ENCODE measurements around the gene MUC5AC.
"Not testable (repeated sequence)": the region's sequence is repeated elsewhere in the genome, so short reads cannot be mapped to it uniquely, and the experiment has no call there.

The MUC5AC gene

GRCh38 chr11:1150769-1151365 is 6.9 kb upstream of the MUC5AC start:
- no peaks in the 10 kb centered on the region for H3K79me2 ChIP-seq (ENCODE audit: control insufficient read depth, insufficient read depth, low read length, unreplicated experiment)
- H2AFZ ChIP-seq (ENCODE audit: low read length, unreplicated experiment): no peak overlapping the region
- H3K27ac ChIP-seq (ENCODE audit: low read depth, low read length): peak overlapping the region; percentile 55
- no peaks in the 10 kb centered on the region for H3K36me3 ChIP-seq (ENCODE audit: insufficient read depth, low read length)
- H3K4me1 ChIP-seq (ENCODE audit: control insufficient read depth, insufficient read depth, low read length, unreplicated experiment): peaks cover 29% of the 10 kb centered on the region
- peak overlapping the region; percentile 31 for H3K4me3 ChIP-seq (ENCODE audit: low read depth, low read length)
- H3K27me3 ChIP-seq (ENCODE audit: insufficient read depth, low read length): no peaks in the 10 kb centered on the region

GRCh38 chr11:1151366-1152315 is 6.1 kb upstream of the MUC5AC start:
- Histone ChIP-seq H2AFZ (ENCODE audit: low read length, unreplicated experiment) (no peak overlapping the region), H3K27me3 (ENCODE audit: insufficient read depth, low read length) (no peaks in the 10 kb centered on the region), H3K4me1 (ENCODE audit: control insufficient read depth, insufficient read depth, low read length, unreplicated experiment) (peaks cover 29% of the 10 kb centered on the region), H3K36me3 (ENCODE audit: insufficient read depth, low read length) (no peaks in the 10 kb centered on the region), H3K79me2 (ENCODE audit: control insufficient read depth, insufficient read depth, low read length, unreplicated experiment) (no peaks in the 10 kb centered on the region), H3K27ac (ENCODE audit: low read depth, low read length) (peak overlapping the region; percentile 55), H3K4me3 (ENCODE audit: low read depth, low read length) (no peak overlapping the region)

- no peaks in the 10 kb centered on the region for H3K27me3 ChIP-seq (ENCODE audit: insufficient read depth, low read length)
- H3K79me2 ChIP-seq (ENCODE audit: control insufficient read depth, insufficient read depth, low read length, unreplicated experiment): no peaks in the 10 kb centered on the region
- no peak overlapping the region for H3K27ac ChIP-seq (ENCODE audit: low read depth, low read length)
- no peak overlapping the region for H3K4me3 ChIP-seq (ENCODE audit: low read depth, low read length)
- H3K4me1 ChIP-seq (ENCODE audit: control insufficient read depth, insufficient read depth, low read length, unreplicated experiment): peaks cover 29% of the 10 kb centered on the region
- H3K36me3 ChIP-seq (ENCODE audit: insufficient read depth, low read length): no peaks in the 10 kb centered on the region
- H2AFZ ChIP-seq (ENCODE audit: low read length, unreplicated experiment): no peak overlapping the region
Measured at GRCh38 chr11:1152316-1153104, 5.2 kb upstream of the MUC5AC start.

DNA sequence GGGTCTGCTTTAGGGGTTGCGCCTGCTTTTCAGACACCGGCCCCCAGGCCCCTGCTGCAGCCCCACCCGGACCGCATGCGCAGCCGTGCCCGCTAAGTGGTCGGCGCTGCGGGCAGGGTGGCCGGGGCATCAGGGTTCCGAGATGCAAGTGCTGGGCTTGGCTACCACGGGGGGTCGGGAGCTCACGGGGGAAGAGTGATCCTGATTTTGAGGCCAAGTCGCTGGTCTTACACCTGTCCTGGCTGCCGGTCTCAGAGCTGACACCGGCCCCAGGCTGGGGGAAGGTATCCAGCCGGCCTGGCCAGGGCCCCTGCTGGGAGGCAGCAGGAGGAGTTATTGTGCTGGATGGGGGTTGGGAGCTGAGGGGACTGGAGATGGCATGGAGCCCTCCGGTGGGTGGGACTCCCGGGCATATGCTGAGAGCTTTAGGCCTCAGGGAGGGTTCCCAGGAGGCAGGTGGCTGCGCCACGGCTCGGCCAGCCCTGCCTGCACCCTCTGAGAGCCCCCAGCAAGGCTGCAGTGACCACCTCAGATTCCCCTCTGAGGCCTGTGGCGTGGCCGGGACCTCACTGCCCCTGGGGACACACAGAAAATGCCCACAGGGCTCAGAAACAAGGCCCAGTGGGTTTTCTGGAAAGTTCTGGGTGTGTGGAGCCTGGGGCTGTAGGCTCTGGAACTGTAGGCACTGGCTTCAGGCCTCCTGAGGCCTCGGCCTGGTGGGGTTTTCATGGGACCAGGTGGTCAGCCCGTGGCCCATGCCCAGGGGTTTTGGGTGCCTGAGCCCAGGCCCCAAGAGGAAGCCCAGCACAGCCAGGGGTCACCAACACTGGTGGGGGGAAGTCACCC is 4.4 kb upstream of the MUC5AC start:
- Histone ChIP-seq H3K27me3 (ENCODE audit: insufficient read depth, low read length) (no peaks in the 10 kb centered on the region), H3K36me3 (ENCODE audit: insufficient read depth, low read length) (no peaks in the 10 kb centered on the region), H3K79me2 (ENCODE audit: control insufficient read depth, insufficient read depth, low read length, unreplicated experiment) (no peaks in the 10 kb centered on the region), H3K27ac (ENCODE audit: low read depth, low read length) (peak overlapping the region; percentile 75), H2AFZ (ENCODE audit: low read length, unreplicated experiment) (peak overlapping the region; percentile 23), H3K4me1 (ENCODE audit: control insufficient read depth, insufficient read depth, low read length, unreplicated experiment) (peaks cover 29% of the 10 kb centered on the region), H3K4me3 (ENCODE audit: low read depth, low read length) (no peak overlapping the region)

DNA sequence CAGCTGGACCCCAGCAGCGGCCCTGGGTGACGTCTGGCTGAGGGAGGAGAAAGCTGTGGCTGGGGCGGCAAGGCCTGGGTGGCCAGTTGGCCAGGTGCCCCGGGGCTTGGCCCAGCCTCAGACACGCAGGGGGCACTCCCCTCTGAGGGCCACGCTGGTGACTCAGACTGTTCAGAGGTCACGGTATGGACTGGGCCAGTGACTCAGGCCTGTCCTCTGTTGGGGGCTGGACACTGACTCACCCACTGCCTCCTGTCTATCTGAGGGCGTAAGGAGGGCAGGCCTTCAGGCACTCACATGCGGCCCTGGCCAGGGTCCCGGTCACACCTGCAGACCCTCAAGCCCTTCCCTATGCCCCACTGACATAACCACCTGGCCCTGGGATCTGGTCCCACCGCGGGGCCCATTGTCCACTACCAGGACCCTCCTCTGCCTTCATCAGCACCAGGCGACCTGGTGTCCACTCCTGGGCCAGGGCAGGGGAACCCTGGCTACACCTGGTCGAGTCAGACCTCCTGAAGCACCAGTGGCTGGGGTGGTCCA is 3.7 kb upstream of the MUC5AC start:
- peak overlapping the region; percentile 23 for H2AFZ ChIP-seq (ENCODE audit: low read length, unreplicated experiment)

DNA sequence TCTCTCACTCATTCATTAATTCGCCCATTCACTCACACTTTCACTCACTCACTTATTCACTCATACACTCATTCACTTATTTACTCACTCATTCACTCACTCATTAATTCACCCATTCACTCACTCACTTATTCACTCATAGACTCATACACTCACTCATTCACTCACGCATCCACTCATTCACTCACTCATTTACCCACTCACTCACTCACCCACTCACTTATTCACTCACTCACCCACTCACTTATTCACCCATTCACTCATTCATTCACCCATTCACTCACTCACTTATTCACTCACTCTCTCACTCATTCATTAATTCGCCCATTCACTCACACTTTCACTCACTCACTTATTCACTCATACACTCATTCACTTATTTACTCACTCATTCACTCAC is 3.1 kb upstream of the MUC5AC start:
- not testable (repeated sequence) for H3K36me3 ChIP-seq (ENCODE audit: insufficient read depth, low read length); H2AFZ ChIP-seq (ENCODE audit: low read length, unreplicated experiment); H3K79me2 ChIP-seq (ENCODE audit: control insufficient read depth, insufficient read depth, low read length, unreplicated experiment); H3K27me3 ChIP-seq (ENCODE audit: insufficient read depth, low read length); H3K4me3 ChIP-seq (ENCODE audit: low read depth, low read length); H3K27ac ChIP-seq (ENCODE audit: low read depth, low read length)
- H3K4me1 ChIP-seq (ENCODE audit: control insufficient read depth, insufficient read depth, low read length, unreplicated experiment): peaks cover 29% of the 10 kb centered on the region

More for the DNA sequence above, 3.7 kb upstream of the MUC5AC start:
- Histone ChIP-seq H3K27me3 (ENCODE audit: insufficient read depth, low read length) (no peaks in the 10 kb centered on the region), H3K4me3 (ENCODE audit: low read depth, low read length) (no peak overlapping the region), H3K36me3 (ENCODE audit: insufficient read depth, low read length) (no peaks in the 10 kb centered on the region), H3K4me1 (ENCODE audit: control insufficient read depth, insufficient read depth, low read length, unreplicated experiment) (peaks cover 29% of the 10 kb centered on the region), H3K27ac (ENCODE audit: low read depth, low read length) (peak overlapping the region; percentile 75), H3K79me2 (ENCODE audit: control insufficient read depth, insufficient read depth, low read length, unreplicated experiment) (no peaks in the 10 kb centered on the region)

GRCh38 chr11:1155274-1155693 is 2.5 kb upstream of the MUC5AC start:
- Histone ChIP-seq H3K27me3 (ENCODE audit: insufficient read depth, low read length) (no peaks in the 10 kb centered on the region), H3K36me3 (ENCODE audit: insufficient read depth, low read length) (no peaks in the 10 kb centered on the region), H3K4me1 (ENCODE audit: control insufficient read depth, insufficient read depth, low read length, unreplicated experiment) (peaks cover 29% of the 10 kb centered on the region), H3K4me3 (ENCODE audit: low read depth, low read length) (no peak overlapping the region), H3K79me2 (ENCODE audit: control insufficient read depth, insufficient read depth, low read length, unreplicated experiment) (no peaks in the 10 kb centered on the region), H3K27ac (ENCODE audit: low read depth, low read length) (no peak overlapping the region), H2AFZ (ENCODE audit: low read length, unreplicated experiment) (no peak overlapping the region)

DNA sequence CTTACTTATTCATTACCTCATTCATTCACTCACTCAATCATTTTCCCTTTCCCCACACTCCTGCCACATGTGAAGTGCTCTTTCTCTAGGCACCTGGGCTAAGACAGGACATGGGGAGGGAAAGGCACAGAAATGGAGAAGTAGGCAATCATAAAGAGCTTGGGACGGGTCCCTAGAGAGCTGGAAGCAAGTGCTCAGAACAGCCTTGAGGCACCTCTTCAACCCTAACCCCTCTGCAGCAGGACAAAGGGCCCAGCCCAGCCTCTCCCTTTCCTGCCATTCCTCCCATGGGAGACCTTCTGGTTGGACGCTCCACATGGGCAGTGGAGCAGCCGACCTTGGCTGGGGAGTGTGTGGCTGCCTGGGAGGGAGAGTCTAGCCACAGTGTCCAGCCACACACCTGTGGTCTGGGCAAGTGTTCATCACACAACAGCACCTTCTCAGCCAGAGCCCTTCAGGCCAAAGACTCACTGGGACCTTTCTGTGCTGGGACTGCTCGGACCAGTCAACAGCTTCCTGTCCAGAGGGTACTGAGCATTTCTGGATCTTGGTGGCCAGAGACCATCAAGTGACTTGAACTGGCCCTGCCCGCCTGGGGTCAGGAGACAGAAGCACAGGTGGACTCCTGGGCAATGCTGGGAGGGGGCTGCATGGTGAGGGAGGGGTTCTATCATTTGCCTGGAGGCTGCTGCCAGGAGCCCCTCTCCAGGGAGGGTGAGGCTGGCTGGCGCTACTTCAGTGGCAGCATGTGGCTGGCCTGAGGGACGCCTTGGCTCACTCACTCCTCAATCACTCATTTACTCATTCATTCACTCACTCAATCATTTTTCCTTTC is 1.0 kb upstream of the MUC5AC start:
- H3K4me1 ChIP-seq (ENCODE audit: control insufficient read depth, insufficient read depth, low read length, unreplicated experiment): peaks cover 19% of the 10 kb centered on the region
- no peak overlapping the region for H2AFZ ChIP-seq (ENCODE audit: low read length, unreplicated experiment)

GRCh38 chr11:1157341-1157644 is 460 bp upstream of the MUC5AC start:
- no peaks in the 10 kb centered on the region for H3K36me3 ChIP-seq (ENCODE audit: insufficient read depth, low read length)
- H3K4me1 ChIP-seq (ENCODE audit: control insufficient read depth, insufficient read depth, low read length, unreplicated experiment): peaks cover 19% of the 10 kb centered on the region
- H3K27ac ChIP-seq (ENCODE audit: low read depth, low read length): no peak overlapping the region
- no peaks in the 10 kb centered on the region for H3K79me2 ChIP-seq (ENCODE audit: control insufficient read depth, insufficient read depth, low read length, unreplicated experiment)
- H3K4me3 ChIP-seq (ENCODE audit: low read depth, low read length): no peak overlapping the region
- H3K27me3 ChIP-seq (ENCODE audit: insufficient read depth, low read length): no peaks in the 10 kb centered on the region
- H2AFZ ChIP-seq (ENCODE audit: low read length, unreplicated experiment): no peak overlapping the region

More for the DNA sequence above, 1.0 kb upstream of the MUC5AC start:
- no peak overlapping the region for H3K27ac ChIP-seq (ENCODE audit: low read depth, low read length)
- H3K79me2 ChIP-seq (ENCODE audit: control insufficient read depth, insufficient read depth, low read length, unreplicated experiment): no peaks in the 10 kb centered on the region
- no peaks in the 10 kb centered on the region for H3K27me3 ChIP-seq (ENCODE audit: insufficient read depth, low read length)
- no peaks in the 10 kb centered on the region for H3K36me3 ChIP-seq (ENCODE audit: insufficient read depth, low read length)
- H3K4me3 ChIP-seq (ENCODE audit: low read depth, low read length): no peak overlapping the region
